Measurements from ENCODE around the gene TUBGCP2. TPM values are rescaled to one million over a fixed set of nuclear protein-coding genes. Genes with fewer than 3 reads are reported as not detected.

Gene TUBGCP2
- total RNA-seq, 1 experiment from 2014 or later = 52.4 TPM

DNA sequence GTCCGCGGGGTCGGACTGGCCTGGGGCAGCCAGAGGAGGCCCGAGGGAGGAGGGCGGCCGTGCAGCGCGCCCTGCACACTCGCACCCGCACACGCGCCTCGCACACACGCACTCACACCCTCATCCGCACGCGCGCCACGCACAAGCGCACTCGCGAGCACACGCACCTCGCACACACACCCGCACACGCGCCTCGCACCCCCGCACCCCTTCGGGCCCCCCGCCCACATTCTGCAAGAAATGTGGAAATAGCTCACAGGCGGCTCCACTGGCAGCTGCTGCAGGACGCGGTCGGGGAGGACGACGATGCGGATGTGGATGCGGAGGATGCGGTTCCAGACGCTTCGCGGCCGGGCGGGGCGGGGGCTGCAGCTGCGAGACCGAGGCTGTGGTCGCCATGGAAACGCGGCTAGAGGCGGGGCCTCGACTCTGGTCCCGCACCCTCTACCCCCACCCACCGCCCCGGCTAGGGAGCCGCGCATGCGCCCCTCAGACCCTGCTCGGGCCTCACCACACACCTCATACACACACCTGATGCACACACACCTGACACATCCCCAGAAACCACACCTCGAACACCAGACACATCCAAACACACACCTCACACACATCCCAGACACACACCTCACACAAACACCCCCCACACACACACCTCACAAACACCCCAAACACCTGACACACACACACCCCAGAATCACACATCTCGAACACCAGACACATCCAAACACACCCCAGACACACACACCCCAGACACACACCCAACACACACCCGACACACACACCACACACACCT is 28.1 kb upstream of the TUBGCP2 start, which contains the start of gene CALY:
Gene CALY, minus strand, starts transcription at position 320 of the 793 bp plus-strand sequence. CDS start 7,907 bp downstream, outside the sequence.
- Histone ChIP-seq H3K23ac (ENCODE audit: insufficient read length, low read depth, low read length) (no peak within 1 kb of the TSS), H3K18ac (ENCODE audit: insufficient read length, low read depth, low read length) (no peak within 1 kb of the TSS), H3K27ac (ENCODE audit: insufficient read length, low read depth, low read length) (no peak within 1 kb of the TSS), H4K91ac (ENCODE audit: insufficient read length, low read depth, low read length) (no peak within 1 kb of the TSS), H3K79me1 (ENCODE audit: insufficient read depth, low read depth, low read length, poor library complexity, severe bottlenecking) (no peaks in the 10 kb centered on the region), H3K4ac (ENCODE audit: low read depth, low read length) (no peak within 1 kb of the TSS), H2AK5ac (ENCODE audit: insufficient read length, low read length) (no peak within 1 kb of the TSS), H3K4me1 (ENCODE audit: insufficient read depth, low read length) (no peaks in the 10 kb centered on the region), H3T11ph (ENCODE audit: low read length) (no peak within 1 kb of the TSS), H2BK120ac (ENCODE audit: low read depth, low read length, poor library complexity, severe bottlenecking) (no peak within 1 kb of the TSS), H2BK20ac (ENCODE audit: low read depth, low read length, poor library complexity, severe bottlenecking) (no peak within 1 kb of the TSS), H3K4me2 (ENCODE audit: insufficient read depth, insufficient read length, low read length) (no peak within 1 kb of the TSS), H4K8ac (replicated peaks; ENCODE audit: insufficient read length, low read depth, low read length) (no peak within 1 kb of the TSS), H3K56ac (ENCODE audit: insufficient read length, low read depth, low read length) (no peak within 1 kb of the TSS), H3K9ac (ENCODE audit: extremely low read depth, insufficient read length, low read length) (no peak within 1 kb of the TSS), H3K14ac (ENCODE audit: insufficient read depth, low read length) (no peak within 1 kb of the TSS), H4K20me1 (ENCODE audit: control insufficient read depth, insufficient read depth, insufficient read length) (no peaks in the 10 kb centered on the region), H2BK15ac (ENCODE audit: low read depth, low read length) (no peak within 1 kb of the TSS), H2AFZ (ENCODE audit: low read length) (no peak within 1 kb of the TSS), H3K79me2 (ENCODE audit: insufficient read depth, low read length) (no peaks in the 10 kb centered on the region), H4K5ac (ENCODE audit: insufficient read length, low read depth, low read length) (no peak within 1 kb of the TSS), H3K23me2 (ENCODE audit: insufficient read length, low read depth, low read length, poor library complexity, severe bottlenecking) (peaks cover 9% of the 10 kb centered on the region), H3K9me3 (ENCODE audit: control insufficient read depth, low read depth, low read length) (no peaks in the 10 kb centered on the region), H2BK12ac (ENCODE audit: insufficient read length, low read depth, low read length) (no peak within 1 kb of the TSS), H2BK5ac (ENCODE audit: insufficient read length, low read length) (no peak within 1 kb of the TSS), H3K27me3 (ENCODE audit: insufficient read depth, low read length) (peaks cover 40% of the 10 kb centered on the region)
- Mint-ChIP-seq H3K27ac (no peak within 1 kb of the TSS), H3K4me1 (peaks cover 0 to 2% of the 10 kb centered on the region in 2 experiments; a peak in 1 of 4 replicates), H3K9me3 (peaks cover 13% of the 10 kb centered on the region in 2 experiments), H3K36me3 (ENCODE audit: insufficient read depth in 1 of 3, low read depth in 3 of 3) (no peaks in the 10 kb centered on the region), H3K4me3 (no peak within 1 kb of the TSS; a peak in 1 of 5 replicates), H3K27me3 (ENCODE audit: low read depth) (peaks cover 34% of the 10 kb centered on the region)
- DNase-seq = peak; percentile 78
- TF ChIP-seq, protein P1, sequence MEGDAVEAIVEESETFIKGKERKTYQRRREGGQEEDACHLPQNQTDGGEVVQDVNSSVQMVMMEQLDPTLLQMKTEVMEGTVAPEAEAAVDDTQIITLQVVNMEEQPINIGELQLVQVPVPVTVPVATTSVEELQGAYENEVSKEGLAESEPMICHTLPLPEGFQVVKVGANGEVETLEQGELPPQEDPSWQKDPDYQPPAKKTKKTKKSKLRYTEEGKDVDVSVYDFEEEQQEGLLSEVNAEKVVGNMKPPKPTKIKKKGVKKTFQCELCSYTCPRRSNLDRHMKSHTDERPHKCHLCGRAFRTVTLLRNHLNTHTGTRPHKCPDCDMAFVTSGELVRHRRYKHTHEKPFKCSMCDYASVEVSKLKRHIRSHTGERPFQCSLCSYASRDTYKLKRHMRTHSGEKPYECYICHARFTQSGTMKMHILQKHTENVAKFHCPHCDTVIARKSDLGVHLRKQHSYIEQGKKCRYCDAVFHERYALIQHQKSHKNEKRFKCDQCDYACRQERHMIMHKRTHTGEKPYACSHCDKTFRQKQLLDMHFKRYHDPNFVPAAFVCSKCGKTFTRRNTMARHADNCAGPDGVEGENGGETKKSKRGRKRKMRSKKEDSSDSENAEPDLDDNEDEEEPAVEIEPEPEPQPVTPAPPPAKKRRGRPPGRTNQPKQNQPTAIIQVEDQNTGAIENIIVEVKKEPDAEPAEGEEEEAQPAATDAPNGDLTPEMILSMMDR (conservative IDR thresholded peaks at IDR 0.05) = no peak
- no CpG with 5 or more reads among the region's 63 CpGs for WGBS (ENCODE audit: extremely low coverage, insufficient read length, low lambda C conversion rate)

Data from H9 (cell line).